A204.1 (cell line): ENCODE results near the gene NNAT.
"Not testable (repeated sequence)": the region's sequence is repeated elsewhere in the genome, so short reads cannot be mapped to it uniquely, and the experiment has no call there.

Experiments
- FAIRE-seq: peaks from 2 replicates; lab custom pipeline; 2012; peaks lifted over from hg19 to GRCh38; lab: Jason Lieb, UNC

The NNAT gene

GRCh38 chr20:37521061-37521771 is at the start of gene NNAT:
NNAT (plus strand) TSS chr20:37521250; CDS start chr20:37521332, 82 bp downstream.
- no peak for FAIRE-seq

GRCh38 chr20:37471741-37472235 is 49.3 kb upstream of the NNAT start:
- no peak for FAIRE-seq

- not testable (repeated sequence) for FAIRE-seq
Observed at GRCh38 chr20:37472435-37472834, 48.6 kb upstream of the NNAT start.

GRCh38 chr20:37473249-37474000 is 47.6 kb upstream of the NNAT start:
- no peak for FAIRE-seq

GRCh38 chr20:37474386-37474785 is 46.7 kb upstream of the NNAT start:
- no peak for FAIRE-seq

- no peak for FAIRE-seq
Observed at GRCh38 chr20:37475252-37475651, 45.8 kb upstream of the NNAT start.

GRCh38 chr20:37477041-37477440 is 44.0 kb upstream of the NNAT start:
- no peak for FAIRE-seq

- no peak for FAIRE-seq
Observed at GRCh38 chr20:37479266-37479665, 41.8 kb upstream of the NNAT start.

GRCh38 chr20:37479925-37480691 is 40.9 kb upstream of the NNAT start:
- FAIRE-seq, result no peak

- FAIRE-seq, result no peak
Observed at GRCh38 chr20:37480919-37481318, 40.1 kb upstream of the NNAT start.

GRCh38 chr20:37481610-37482009 is 39.4 kb upstream of the NNAT start:
- FAIRE-seq, result no peak

- FAIRE-seq, result no peak
Observed at GRCh38 chr20:37484331-37484730, 36.7 kb upstream of the NNAT start.

- FAIRE-seq, result not testable (repeated sequence)
Observed at GRCh38 chr20:37486209-37486608, 34.8 kb upstream of the NNAT start.

- no peak for FAIRE-seq
Observed at GRCh38 chr20:37490663-37491350, 30.2 kb upstream of the NNAT start.

GRCh38 chr20:37492096-37492625 is 28.9 kb upstream of the NNAT start:
- FAIRE-seq, result no peak

GRCh38 chr20:37492945-37493344 is 28.1 kb upstream of the NNAT start:
- FAIRE-seq, result no peak

- FAIRE-seq, result no peak
Observed at GRCh38 chr20:37494301-37494700, 26.7 kb upstream of the NNAT start.

- no peak for FAIRE-seq
Observed at GRCh38 chr20:37494796-37495195, 26.3 kb upstream of the NNAT start.

GRCh38 chr20:37498066-37498665 is 22.9 kb upstream of the NNAT start:
- no peak for FAIRE-seq

GRCh38 chr20:37500311-37500710 is 20.7 kb upstream of the NNAT start:
- FAIRE-seq, result no peak

GRCh38 chr20:37501940-37502339 is 19.1 kb upstream of the NNAT start:
- no peak for FAIRE-seq

GRCh38 chr20:37502654-37503053 is 18.4 kb upstream of the NNAT start:
- FAIRE-seq, result no peak
